Endothelial cell of umbilical vein (primary cell): ENCODE results near the gene PTPRD. TPM values are rescaled to one million over a fixed set of nuclear protein-coding genes. Genes with fewer than 3 reads are reported as not detected.

Experiments
- BruUV-seq: library from RNA; stranded (reverse); fragments of 400-500 nt; replicated peaks from 2 replicates; lab custom pipeline; 2021; lab: Mats Ljungman, UMichigan
- CTCF ChIA-PET: fragments of 300-600, 350-600 bp; sonication (Branson Sonifier 250); formaldehyde crosslinking; loops from one replicate; lab custom pipeline; 2021; ENCODE audit warnings: antibody characterized with exemption, inconsistent platforms; lab: Charles Lee
- POLR2A ChIA-PET: fragments of 300-600, 350-600 bp; sonication (Branson Sonifier 250); formaldehyde crosslinking; loops from one replicate; lab custom pipeline; 2021; ENCODE audit warnings: antibody characterized with exemption, inconsistent platforms; lab: Charles Lee
- DNase-seq: peaks from one replicate; pipeline ENCODE4 v3.0.0-alpha.2; 2011; ENCODE audit warnings: low read depth, low spot score
- FAIRE-seq: peaks from 2 replicates; lab custom pipeline; 2011; peaks lifted over from hg19 to GRCh38; lab: Jason Lieb, UNC
- H2AFZ ChIP-seq: 2 replicates; pipeline ENCODE4 v1.6.0; 2012; ENCODE audit warnings: low read depth, low read length, control low read depth, inconsistent platforms
- H3K27ac ChIP-seq: 2 replicates; pipeline ENCODE4 v1.5.1; 2011; ENCODE audit warnings: low read depth, mild to moderate bottlenecking, control low read depth, low read length, moderate library complexity; ENCODE audit not compliant: insufficient read depth
- H3K27me3 ChIP-seq, 2 experiments: 2 replicates each; pipeline versions ENCODE4 v1.6.0 to v1.6.1; 2011; ENCODE audit warnings: low read length in 2 of 2, mixed read lengths in 1 of 2; ENCODE audit not compliant: control insufficient read depth in 2 of 2, insufficient read depth in 2 of 2
- H3K36me3 ChIP-seq, 2 experiments: 2 replicates in 1 of 2; 3 replicates in 1 of 2; pipeline ENCODE4 v1.5.1; 2011; ENCODE audit warnings: low read length in 2 of 2, mild to moderate bottlenecking in 1 of 2, moderate library complexity in 1 of 2; ENCODE audit not compliant: control insufficient read depth in 2 of 2, insufficient read depth in 2 of 2; ENCODE audit errors: extremely low read depth in 1 of 2
- H3K4me1 ChIP-seq: 3 replicates; pipeline ENCODE4 v1.5.1; 2011; ENCODE audit warnings: mild to moderate bottlenecking, low read length; ENCODE audit not compliant: control insufficient read depth, insufficient read depth; ENCODE audit errors: extremely low read depth
- H3K4me2 ChIP-seq: 2 replicates; pipeline ENCODE4 v1.6.1; 2011; ENCODE audit warnings: low read length, control low read depth, mixed read lengths; ENCODE audit not compliant: insufficient read depth
- H3K4me3 ChIP-seq, 3 experiments: fragments of 200-600 bp in 1 of 3; sonication (generic), shearing (Covaris generic) in 1 of 3; replicated peaks in 1 of 3; 2 replicates each; pipeline ENCODE4 v1.5.1; 2011 to 2016; ENCODE audit warnings: control low read depth in 3 of 3, low read length in 3 of 3, mild to moderate bottlenecking in 2 of 3, inconsistent platforms in 1 of 3, low read depth in 1 of 3, moderate library complexity in 1 of 3; ENCODE audit not compliant: insufficient read depth in 1 of 3
- H3K79me2 ChIP-seq: 2 replicates; pipeline ENCODE4 v1.6.0; 2012; ENCODE audit warnings: low read length, inconsistent platforms; ENCODE audit not compliant: control insufficient read depth, insufficient read depth
- H3K9ac ChIP-seq: replicated peaks from 2 replicates; pipeline ENCODE3; 2011; ENCODE audit warnings: low read length, control low read depth; ENCODE audit not compliant: insufficient read depth; ENCODE audit errors: extremely low read depth
- H3K9me1 ChIP-seq: replicated peaks from 3 replicates; pipeline ENCODE4 v1.6.0; 2011; ENCODE audit warnings: mild to moderate bottlenecking, low read length; ENCODE audit not compliant: control insufficient read depth, insufficient read depth; ENCODE audit errors: extremely low read depth
- H3K9me3 ChIP-seq: replicated peaks from 2 replicates; pipeline ENCODE4 v1.5.1; 2012; ENCODE audit warnings: low read length, inconsistent platforms; ENCODE audit not compliant: control insufficient read depth, insufficient read depth
- H4K20me1 ChIP-seq: replicated peaks from 2 replicates; pipeline ENCODE3; 2011; ENCODE audit warnings: mild to moderate bottlenecking, low read length; ENCODE audit not compliant: control insufficient read depth, insufficient read depth; ENCODE audit errors: extremely low read depth
- EZH2 ChIP-seq: IDR thresholded peaks from 2 replicates; pipeline ENCODE4 v1.6.1; 2012; ENCODE audit warnings: borderline replicate concordance, low read depth, mild to moderate bottlenecking, moderate library complexity, low read length, inconsistent platforms; ENCODE audit not compliant: severe bottlenecking
- FOS ChIP-seq: IDR thresholded peaks from 2 replicates; pipeline ENCODE4 v1.6.1; 2011; ENCODE audit warnings: mild to moderate bottlenecking, low read length, moderate library complexity, borderline replicate concordance; ENCODE audit not compliant: insufficient read depth
- GATA2 ChIP-seq: IDR thresholded peaks from 2 replicates; pipeline ENCODE4 v1.7.0; 2011; ENCODE audit warnings: low read depth, mild to moderate bottlenecking, moderate library complexity, mixed read lengths, low read length; ENCODE audit not compliant: insufficient read length, insufficient read depth
- JUN ChIP-seq: IDR thresholded peaks from 2 replicates; pipeline ENCODE4 v1.6.1; 2011; ENCODE audit warnings: borderline replicate concordance, low read depth; ENCODE audit not compliant: insufficient read length, insufficient read depth
- MAX ChIP-seq: IDR thresholded peaks from 2 replicates; pipeline ENCODE4 v1.6.1; 2011; ENCODE audit not compliant: insufficient read depth, insufficient read length
- POLR2A ChIP-seq: IDR thresholded peaks from 2 replicates; pipeline ENCODE4 v1.6.1; 2012; ENCODE audit warnings: low read depth, mild to moderate bottlenecking, control low read depth, low read length
- POLR2AphosphoS5 ChIP-seq: IDR thresholded peaks from 2 replicates; pipeline ENCODE4 v1.6.1; 2012; ENCODE audit warnings: low read depth, mild to moderate bottlenecking, control low read depth, low read length, moderate library complexity; ENCODE audit not compliant: insufficient read depth
- dilution Hi-C: fragments of 300-500 bp; cut with MboI; formaldehyde crosslinking; loops from one replicate; pipeline ENCODE4 v1.15.0; 2019; ENCODE audit warnings: low sequenced_read_pairs; ENCODE audit not compliant: extremely low pct_ligation_motif_present
- intact Hi-C: fragments of 100-400 bp; cut with micrococcal nuclease; formaldehyde crosslinking; loops from one replicate; pipeline ENCODE4 v1.10.0; 2022
- polyA plus RNA-seq, 4 experiments: library from polyadenylated mRNA; depleted of rRNA in 3 of 4; stranded (reverse) in 3 of 4; unstranded in 1 of 4; fragments of >200 nt; gene quantifications; 2 replicates each; pipeline versions ENCODE4 v1.2.1 to v1.2.3, GENCODE V29; 2011 to 2012; ENCODE audit warnings: missing spikeins in 1 of 4
- total RNA-seq: library from RNA; stranded (reverse); gene quantifications from 2 replicates; pipeline ENCODE4 v1.2.3, GENCODE V29; 2021

Gene PTPRD
- total and polyA plus RNA-seq, 2 donors (not counting 3 experiments of a cell fraction or from before 2014, with no cell fraction given) = 5.5 to 5.7 TPM

DNA sequence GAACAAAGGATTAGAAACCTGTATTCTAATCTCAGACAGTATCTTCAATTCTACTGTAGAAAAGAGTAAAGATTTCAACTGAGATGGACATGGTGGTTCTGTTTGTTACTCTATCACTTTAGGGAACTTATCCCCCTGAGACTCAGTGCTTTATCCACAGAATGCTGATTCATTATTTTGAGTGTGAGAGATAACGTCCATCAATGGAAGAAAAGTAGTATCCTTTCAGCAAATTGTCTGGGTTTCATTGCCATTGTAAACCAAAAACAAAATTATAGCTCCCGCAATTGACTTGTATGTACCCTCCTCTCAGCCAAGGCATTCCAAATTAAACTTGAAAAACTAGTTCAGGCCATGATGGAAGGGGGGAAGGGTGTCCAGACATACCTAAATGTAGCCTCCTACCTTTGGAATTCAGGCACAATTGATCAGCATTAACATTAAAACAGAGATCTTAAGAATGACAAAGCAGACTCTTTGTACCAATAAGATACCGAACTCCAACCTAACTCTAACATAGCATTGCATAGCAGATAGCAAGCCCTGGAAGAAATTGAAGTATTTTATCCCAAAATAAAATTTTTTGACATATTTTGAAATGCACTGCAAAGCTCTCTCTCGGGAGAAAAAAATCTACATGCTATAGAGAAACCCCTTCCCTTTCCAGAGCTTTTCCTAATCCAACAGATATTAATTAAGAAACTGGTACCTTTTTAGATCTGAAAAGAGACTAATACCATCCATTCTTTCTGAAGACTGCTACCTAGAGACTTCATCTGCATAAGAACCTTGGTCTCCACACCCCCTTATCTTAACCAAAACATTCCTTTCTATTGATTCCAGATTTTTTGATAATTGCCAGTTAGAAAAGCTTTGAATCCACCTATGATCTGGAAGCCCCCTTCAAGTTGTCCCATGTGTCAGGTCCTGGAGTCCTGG is 1055.7 kb downstream of the PTPRD start:
- no peaks in the 10 kb centered on the region for H3K27me3 ChIP-seq
- no peaks in the 10 kb centered on the region for H3K79me2 ChIP-seq
- H3K4me3 ChIP-seq = no peak overlapping the region
- no peak overlapping the region for H3K27ac ChIP-seq
- intact Hi-C loops (no loop called here), dilution Hi-C loops (no loop called here)
- FAIRE-seq (no peak), DNase-seq (no peak)
- no peaks in the 10 kb centered on the region for H3K9me3 ChIP-seq
- TF ChIP-seq GATA2 (no peak), EZH2 (no peak), JUN (no peak), MAX (no peak), POLR2A (no peak), POLR2AphosphoS5 (no peak), FOS (no peak)
- ChIA-PET CTCF (interaction anchor here (1.4 kb wide), 1 partner anchor 235 kb away, joined by 4 read pairs; no protein-coding TSS in a partner anchor), POLR2A (no interaction called here)
- H3K4me1 ChIP-seq = no peaks in the 10 kb centered on the region
- BruUV-seq = no TSS peak
- no peak overlapping the region for H3K9ac ChIP-seq
- H3K36me3 ChIP-seq = no peaks in the 10 kb centered on the region
- no peaks in the 10 kb centered on the region for H4K20me1 ChIP-seq
- no peaks in the 10 kb centered on the region for H3K9me1 ChIP-seq
- no peak overlapping the region for H3K4me2 ChIP-seq
- H2AFZ ChIP-seq = no peak overlapping the region
